ENCODE data around the gene SHISAL2A.
"Not testable (repeated sequence)": the region's sequence is repeated elsewhere in the genome, so short reads cannot be mapped to it uniquely, and the experiment has no call there.

The SHISAL2A gene

GRCh38 chr1:52680353-52680752, 47.4 kb downstream of the SHISAL2A start:
- no peak overlapping the region for H3K4me3 ChIP-seq (ENCODE audit: low read length)
- TF ChIP-seq CTCF (IDR thresholded peaks at IDR 0.05; ENCODE audit: insufficient read depth, low read depth, low read length, missing control alignments) = no peak
- DNase-seq (ENCODE audit: low read depth) = no peak

GRCh38 chr1:52681136-52681535, 48.2 kb downstream of the SHISAL2A start:
- no peak overlapping the region for H3K4me3 ChIP-seq (ENCODE audit: low read length)
- DNase-seq (ENCODE audit: low read depth) = no peak
- TF ChIP-seq CTCF (IDR thresholded peaks at IDR 0.05; ENCODE audit: insufficient read depth, low read depth, low read length, missing control alignments) = no peak

DNA sequence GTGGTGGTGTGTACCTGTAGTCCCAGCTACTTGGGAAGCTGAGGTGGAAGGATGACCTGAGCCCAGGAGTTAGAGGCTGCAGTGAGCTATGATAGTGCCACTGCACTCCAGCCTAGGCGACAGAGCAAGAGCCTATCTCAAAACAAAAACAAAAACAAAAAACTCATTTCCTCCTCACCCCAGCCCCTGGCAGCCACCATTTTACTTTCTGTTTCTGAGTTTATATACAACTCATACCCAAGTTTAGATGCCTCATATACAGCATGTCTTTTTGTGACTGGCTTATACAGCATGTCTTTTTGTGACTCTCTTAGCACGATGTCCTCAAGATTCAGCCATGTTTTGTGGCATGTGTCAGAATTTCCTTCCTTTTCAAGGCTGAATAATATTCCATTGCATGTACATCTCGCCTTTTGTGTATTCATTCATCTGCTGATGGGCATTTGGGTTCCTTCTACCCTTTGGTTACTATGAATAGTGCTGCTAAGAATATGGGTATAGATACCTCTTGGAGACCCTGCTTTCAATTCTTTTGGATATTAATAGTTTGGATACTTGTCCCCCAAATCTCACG, 50.5 kb downstream of the SHISAL2A start:
- no peak for TF ChIP-seq CTCF (IDR thresholded peaks at IDR 0.05; ENCODE audit: insufficient read depth, low read depth, low read length, missing control alignments)
- no peak for DNase-seq (ENCODE audit: low read depth)
- H3K4me3 ChIP-seq (ENCODE audit: low read length) = no peak overlapping the region

- H3K4me3 ChIP-seq (ENCODE audit: low read length) = no peak overlapping the region
- no peak for DNase-seq (ENCODE audit: low read depth)
- TF ChIP-seq CTCF (IDR thresholded peaks at IDR 0.05; ENCODE audit: insufficient read depth, low read depth, low read length, missing control alignments) = no peak
Observed at GRCh38 chr1:52684545-52684944, 51.6 kb downstream of the SHISAL2A start.

DNA sequence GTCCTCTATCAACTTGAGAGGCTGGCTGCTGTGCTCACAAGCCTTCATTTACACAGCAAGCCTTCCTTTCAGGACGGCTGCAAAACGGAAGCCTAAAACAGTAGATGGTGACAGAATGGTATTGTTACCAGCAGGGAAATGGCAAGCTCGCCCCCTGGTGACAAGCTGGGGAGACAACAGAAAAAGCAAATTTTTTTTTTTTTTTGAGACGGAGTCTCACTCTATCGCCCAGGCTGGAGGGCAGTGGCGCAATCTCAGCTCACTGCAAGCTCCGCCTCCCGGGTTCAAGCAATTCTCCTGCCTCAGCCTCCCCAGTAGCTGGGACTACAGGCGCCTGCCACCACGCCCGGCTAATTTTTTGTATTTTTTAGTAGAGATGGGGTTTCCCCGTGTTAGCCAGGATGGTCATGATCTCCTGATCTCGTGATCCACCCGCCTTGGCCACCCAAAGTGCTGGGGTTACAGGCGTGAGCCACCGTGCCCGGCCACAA, 53.3 kb downstream of the SHISAL2A start:
- TF ChIP-seq CTCF (IDR thresholded peaks at IDR 0.05; ENCODE audit: insufficient read depth, low read depth, low read length, missing control alignments) = peak; percentile 81
- peak; percentile 72 for DNase-seq (ENCODE audit: low read depth)
- H3K4me3 ChIP-seq (ENCODE audit: low read length) = not testable (repeated sequence)

DNA sequence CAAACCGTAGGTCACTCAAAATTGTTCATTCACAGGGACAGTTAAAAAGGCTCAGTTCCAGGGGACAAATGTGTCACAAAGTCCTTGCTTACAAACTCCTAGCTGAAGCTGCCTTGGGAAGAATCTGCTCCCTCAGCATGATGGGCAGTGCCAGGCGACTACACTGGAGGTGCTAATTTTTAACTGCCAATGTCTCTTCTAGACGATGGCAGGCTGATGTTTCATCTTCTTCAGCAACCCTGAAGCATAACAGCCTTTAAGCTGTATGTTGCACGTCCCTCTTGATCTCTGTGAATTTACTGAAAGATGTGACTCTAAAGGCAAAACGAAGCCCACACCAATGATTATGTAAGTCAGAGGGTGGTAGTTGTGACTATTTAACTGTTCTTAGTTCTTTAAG, 53.9 kb downstream of the SHISAL2A start:
- TF ChIP-seq CTCF (IDR thresholded peaks at IDR 0.05; ENCODE audit: insufficient read depth, low read depth, low read length, missing control alignments) = no peak
- DNase-seq (ENCODE audit: low read depth) = no peak
- no peak overlapping the region for H3K4me3 ChIP-seq (ENCODE audit: low read length)

- no peak overlapping the region for H3K4me3 ChIP-seq (ENCODE audit: low read length)
- no peak for TF ChIP-seq CTCF (IDR thresholded peaks at IDR 0.05; ENCODE audit: insufficient read depth, low read depth, low read length, missing control alignments)
- no peak for DNase-seq (ENCODE audit: low read depth)
Observed at GRCh38 chr1:52691821-52692220, 58.9 kb downstream of the SHISAL2A start.
